ENCODE results near the gene ZP4. TPM values are rescaled to one million over a fixed set of nuclear protein-coding genes. Genes with fewer than 3 reads are reported as not detected.
A peak's percentile ranks its signal among the peaks of the same experiment; 100 is the strongest.
"Not testable (repeated sequence)": the region's sequence is repeated elsewhere in the genome, so short reads cannot be mapped to it uniquely, and the experiment has no call there.

The ZP4 gene
- total RNA-seq, 2 donors from 2014 or later = not detected

- ATAC-seq (replicated peaks) = peak; percentile 40
- H3K4me3 Mint-ChIP-seq = no peak overlapping the region
- H3K9me3 Mint-ChIP-seq = no peaks in the 10 kb centered on the region
- no peaks in the 10 kb centered on the region for H3K4me1 Mint-ChIP-seq
- H3K27me3 Mint-ChIP-seq = peaks cover 6% of the 10 kb centered on the region
- H3K27ac Mint-ChIP-seq = no peak overlapping the region
- H3K36me3 Mint-ChIP-seq (ENCODE audit: low read depth) = no peaks in the 10 kb centered on the region
Observed at GRCh38 chr1:237864338-237865244, 26.1 kb downstream of the ZP4 start.

DNA sequence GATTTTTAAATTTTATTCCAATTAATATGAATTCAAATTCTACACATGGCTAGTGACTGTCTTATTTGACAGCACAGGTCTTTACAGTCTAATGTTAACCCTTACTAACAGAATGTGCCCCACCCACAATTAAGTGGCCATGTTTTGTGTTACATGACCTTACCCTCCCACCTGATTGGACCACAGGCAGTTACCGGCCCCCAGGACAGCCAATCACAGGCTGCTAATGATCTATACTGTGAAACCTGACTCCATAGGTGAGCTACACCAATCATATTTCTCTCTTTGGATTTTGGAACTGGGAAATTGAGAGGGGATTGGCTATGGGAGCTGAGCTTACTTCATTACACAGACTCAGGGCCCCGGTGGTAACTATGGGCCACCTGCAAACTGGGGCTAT is 27.5 kb downstream of the ZP4 start:
- Mint-ChIP-seq H3K27ac (no peak overlapping the region), H3K9me3 (no peaks in the 10 kb centered on the region), H3K4me3 (no peak overlapping the region), H3K36me3 (ENCODE audit: low read depth) (no peaks in the 10 kb centered on the region), H3K4me1 (no peaks in the 10 kb centered on the region), H3K27me3 (peaks cover 6% of the 10 kb centered on the region)
- no peak for ATAC-seq (replicated peaks)

DNA sequence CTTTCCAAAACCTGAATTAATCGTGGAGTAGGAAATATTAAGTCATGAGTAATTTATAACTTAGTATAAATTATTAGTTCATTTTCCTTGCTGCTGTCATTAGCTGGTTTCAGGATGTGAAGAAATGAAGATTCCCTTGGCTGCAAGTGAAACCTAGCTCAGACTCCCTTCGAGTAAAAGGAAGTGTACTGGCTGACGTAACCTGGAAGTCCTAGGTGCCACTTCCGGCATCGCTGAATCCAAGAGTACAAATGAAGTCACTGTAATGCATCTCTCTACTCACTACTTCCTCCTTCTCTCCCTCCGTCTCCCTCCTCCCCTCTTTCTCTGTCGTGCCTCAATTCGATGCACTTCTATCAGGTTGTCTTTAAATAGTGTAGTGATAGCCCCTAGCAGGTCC is 28.8 kb downstream of the ZP4 start:
- no peaks in the 10 kb centered on the region for H3K36me3 Mint-ChIP-seq (ENCODE audit: low read depth)
- no peaks in the 10 kb centered on the region for H3K4me1 Mint-ChIP-seq
- no peak overlapping the region for H3K27ac Mint-ChIP-seq
- H3K9me3 Mint-ChIP-seq = no peaks in the 10 kb centered on the region
- H3K4me3 Mint-ChIP-seq = no peak overlapping the region
- H3K27me3 Mint-ChIP-seq = peaks cover 6% of the 10 kb centered on the region
- ATAC-seq (replicated peaks) = no peak

- Mint-ChIP-seq H3K4me1 (no peaks in the 10 kb centered on the region), H3K9me3 (no peaks in the 10 kb centered on the region), H3K27me3 (peaks cover 3% of the 10 kb centered on the region), H3K4me3 (no peak overlapping the region), H3K36me3 (ENCODE audit: low read depth) (no peaks in the 10 kb centered on the region), H3K27ac (no peak overlapping the region)
- no peak for ATAC-seq (replicated peaks)
Observed at GRCh38 chr1:237858992-237859391, 31.7 kb downstream of the ZP4 start.

- H3K4me1 Mint-ChIP-seq = no peaks in the 10 kb centered on the region
- ATAC-seq (replicated peaks) = no peak
- H3K4me3 Mint-ChIP-seq = no peak overlapping the region
- H3K27ac Mint-ChIP-seq = no peak overlapping the region
- no peaks in the 10 kb centered on the region for H3K27me3 Mint-ChIP-seq
- no peaks in the 10 kb centered on the region for H3K36me3 Mint-ChIP-seq (ENCODE audit: low read depth)
- H3K9me3 Mint-ChIP-seq = no peaks in the 10 kb centered on the region
Observed at GRCh38 chr1:237857455-237857854, 33.3 kb downstream of the ZP4 start.

DNA sequence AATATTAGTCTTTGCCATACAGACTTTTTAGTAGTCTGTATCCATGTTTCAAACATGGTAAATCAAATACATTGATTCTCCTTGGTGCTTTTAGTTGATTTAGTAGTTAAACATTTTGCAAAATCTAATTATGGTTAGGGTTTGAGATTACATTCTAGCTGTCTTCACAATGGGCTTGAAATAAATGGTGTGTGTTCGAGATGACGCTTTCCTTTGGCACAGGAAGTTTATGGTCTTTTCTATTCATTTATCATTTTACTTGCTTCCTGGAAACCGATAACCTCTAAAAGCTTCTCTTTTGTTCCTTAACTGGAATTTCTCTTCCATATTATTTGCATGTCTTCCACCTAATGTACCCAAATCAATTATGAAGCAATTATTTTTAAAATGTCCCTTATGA is 38.4 kb downstream of the ZP4 start:
- no peaks in the 10 kb centered on the region for H3K4me1 Mint-ChIP-seq
- H3K9me3 Mint-ChIP-seq = no peaks in the 10 kb centered on the region
- no peaks in the 10 kb centered on the region for H3K36me3 Mint-ChIP-seq (ENCODE audit: low read depth)
- H3K27ac Mint-ChIP-seq = no peak overlapping the region
- H3K27me3 Mint-ChIP-seq = no peaks in the 10 kb centered on the region
- no peak for ATAC-seq (replicated peaks)
- H3K4me3 Mint-ChIP-seq = no peak overlapping the region

- H3K36me3 Mint-ChIP-seq (ENCODE audit: low read depth) = no peaks in the 10 kb centered on the region
- H3K4me1 Mint-ChIP-seq = no peaks in the 10 kb centered on the region
- H3K4me3 Mint-ChIP-seq = no peak overlapping the region
- H3K9me3 Mint-ChIP-seq = peaks cover 5% of the 10 kb centered on the region
- no peak overlapping the region for H3K27ac Mint-ChIP-seq
- ATAC-seq (replicated peaks) = no peak
- H3K27me3 Mint-ChIP-seq = no peaks in the 10 kb centered on the region
Observed at GRCh38 chr1:237851210-237851845, 39.4 kb downstream of the ZP4 start.

DNA sequence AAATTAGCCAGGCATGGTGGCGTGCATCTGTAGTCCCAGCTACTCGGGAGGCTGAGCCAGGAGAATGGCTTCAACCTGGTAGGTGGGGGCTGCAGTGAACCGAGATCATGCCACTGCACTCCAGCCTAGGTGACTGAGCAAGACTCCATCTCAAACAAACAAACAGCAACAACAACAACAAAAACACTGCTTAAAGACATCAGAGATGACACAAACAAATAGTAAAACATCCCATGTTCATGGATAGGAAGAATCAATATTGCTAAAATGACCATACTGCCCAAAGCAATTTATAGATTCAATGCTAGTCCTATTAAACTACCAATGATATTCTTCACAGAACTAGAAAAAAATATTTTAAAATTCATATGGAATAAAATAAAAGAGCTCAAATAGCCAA is 47.2 kb downstream of the ZP4 start:
- not testable (repeated sequence) for H3K27me3 Mint-ChIP-seq; H3K4me1 Mint-ChIP-seq; ATAC-seq (replicated peaks); H3K27ac Mint-ChIP-seq; H3K4me3 Mint-ChIP-seq; H3K36me3 Mint-ChIP-seq (ENCODE audit: low read depth); H3K9me3 Mint-ChIP-seq

- no peak overlapping the region for H3K4me3 Mint-ChIP-seq
- no peaks in the 10 kb centered on the region for H3K27me3 Mint-ChIP-seq
- H3K9me3 Mint-ChIP-seq = peaks cover 6% of the 10 kb centered on the region
- H3K36me3 Mint-ChIP-seq (ENCODE audit: low read depth) = no peaks in the 10 kb centered on the region
- no peak for ATAC-seq (replicated peaks)
- H3K4me1 Mint-ChIP-seq = no peaks in the 10 kb centered on the region
- no peak overlapping the region for H3K27ac Mint-ChIP-seq
Observed at GRCh38 chr1:237841485-237841884, 49.2 kb downstream of the ZP4 start.

GRCh38 chr1:237838904-237839534 is 51.7 kb downstream of the ZP4 start:
- H3K27ac Mint-ChIP-seq = no peak overlapping the region
- no peak for ATAC-seq (replicated peaks)
- H3K27me3 Mint-ChIP-seq = no peaks in the 10 kb centered on the region
- H3K9me3 Mint-ChIP-seq = peaks cover 5% of the 10 kb centered on the region
- H3K4me1 Mint-ChIP-seq = no peaks in the 10 kb centered on the region
- no peak overlapping the region for H3K4me3 Mint-ChIP-seq
- no peaks in the 10 kb centered on the region for H3K36me3 Mint-ChIP-seq (ENCODE audit: low read depth)

GRCh38 chr1:237838320-237838719 is 52.4 kb downstream of the ZP4 start:
- H3K4me1 Mint-ChIP-seq = no peaks in the 10 kb centered on the region

DNA sequence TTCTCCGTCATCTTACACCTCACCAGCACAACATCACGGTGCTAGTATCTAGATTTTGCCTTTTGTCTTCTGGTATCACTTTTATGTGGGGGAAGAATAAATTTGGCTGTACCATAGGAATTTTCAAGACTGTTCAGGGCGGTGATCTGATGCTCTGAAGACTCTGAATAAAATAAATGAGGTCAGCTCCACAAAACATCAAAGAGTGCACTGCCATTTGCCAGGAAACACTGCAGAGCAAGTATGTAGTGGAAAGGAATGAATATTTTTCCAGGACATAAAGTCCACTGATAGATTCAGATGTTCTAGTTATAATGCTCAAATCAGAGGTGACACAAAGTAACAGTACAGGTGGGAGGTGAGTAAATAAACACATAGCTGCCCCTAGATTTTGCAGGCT is 56.3 kb downstream of the ZP4 start:
- Mint-ChIP-seq H3K4me1 (no peaks in the 10 kb centered on the region), H3K36me3 (ENCODE audit: low read depth) (no peaks in the 10 kb centered on the region), H3K27ac (no peak overlapping the region), H3K4me3 (no peak overlapping the region), H3K27me3 (no peaks in the 10 kb centered on the region), H3K9me3 (no peaks in the 10 kb centered on the region)
- no peak for ATAC-seq (replicated peaks)

More at GRCh38 chr1:237838320-237838719, 52.4 kb downstream of the ZP4 start:
- H3K36me3 Mint-ChIP-seq (ENCODE audit: low read depth) = no peaks in the 10 kb centered on the region
- ATAC-seq (replicated peaks) = no peak
- no peaks in the 10 kb centered on the region for H3K27me3 Mint-ChIP-seq
- no peak overlapping the region for H3K27ac Mint-ChIP-seq
- H3K4me3 Mint-ChIP-seq = no peak overlapping the region
- peaks cover 5% of the 10 kb centered on the region for H3K9me3 Mint-ChIP-seq

DNA sequence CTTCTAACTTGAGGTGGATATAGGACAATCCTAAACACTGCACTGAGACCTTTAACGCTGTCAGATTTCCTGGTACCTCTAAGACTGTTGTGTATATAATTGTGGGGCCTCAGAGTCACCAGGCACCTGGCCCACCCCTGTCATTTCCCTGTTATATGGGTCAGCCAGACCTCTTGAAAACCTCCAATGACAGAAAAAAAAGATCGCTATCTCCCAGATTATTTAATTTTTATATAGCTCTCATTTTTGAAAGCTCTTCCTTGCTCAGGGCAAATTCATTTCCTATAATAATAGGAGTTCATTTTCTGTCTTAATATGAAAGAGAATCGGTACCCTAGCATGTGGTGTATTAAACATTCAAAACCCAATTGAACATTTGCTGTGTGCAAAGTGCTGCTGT is 56.7 kb downstream of the ZP4 start:
- Mint-ChIP-seq H3K4me1 (no peaks in the 10 kb centered on the region), H3K4me3 (no peak overlapping the region), H3K36me3 (ENCODE audit: low read depth) (no peaks in the 10 kb centered on the region), H3K27me3 (no peaks in the 10 kb centered on the region), H3K27ac (no peak overlapping the region), H3K9me3 (no peaks in the 10 kb centered on the region)
- no peak for ATAC-seq (replicated peaks)

DNA sequence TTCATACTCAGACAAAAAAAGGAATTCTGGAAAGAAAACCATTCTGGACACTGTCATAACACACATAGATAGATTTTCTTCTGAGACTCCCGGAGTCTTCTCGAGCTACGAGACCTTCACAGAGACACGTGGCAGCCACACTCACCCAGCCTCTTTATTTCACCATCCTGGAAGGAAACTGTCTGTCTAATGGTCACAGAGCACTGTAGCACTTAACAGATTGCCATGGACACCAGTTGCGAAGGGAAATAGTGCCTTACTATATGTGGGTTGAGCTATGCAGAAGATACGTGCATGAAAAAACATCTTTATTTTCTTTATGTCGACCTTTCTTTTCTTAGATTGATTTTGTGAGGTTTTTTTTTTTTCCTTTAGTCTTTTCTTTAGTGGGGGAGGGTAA is 57.9 kb downstream of the ZP4 start:
- H3K4me3 Mint-ChIP-seq = no peak overlapping the region
- no peak for ATAC-seq (replicated peaks)

More for the DNA sequence above, 57.9 kb downstream of the ZP4 start:
- H3K36me3 Mint-ChIP-seq (ENCODE audit: low read depth) = no peaks in the 10 kb centered on the region
- no peaks in the 10 kb centered on the region for H3K4me1 Mint-ChIP-seq
- no peaks in the 10 kb centered on the region for H3K27me3 Mint-ChIP-seq
- H3K27ac Mint-ChIP-seq = no peak overlapping the region
- no peaks in the 10 kb centered on the region for H3K9me3 Mint-ChIP-seq

Measured in activated T-helper 17 cell treated with anti-CD3 and anti-CD28 coated beads, Interleukin-2, amount 50 U/mL, for 72 hours (primary cell).